GM23338 (cell line): Measurements from ENCODE around the gene OR11L1. TPM values are rescaled to one million over a fixed set of nuclear protein-coding genes. Genes with fewer than 3 reads are reported as not detected.

Source experiments
- ATAC-seq: fragments of 200-7000 bp; cut with Tn5 transposase; 3 replicates; pipeline ENCODE4 v1.9.1; 2020
- DNase-seq: peaks from one replicate; pipeline ENCODE4 v3.0.0-alpha.2; 2015; ENCODE audit warnings: low spot score
- H2AFZ ChIP-seq: fragments of 200-600 bp; sonication (generic); 2 replicates; pipeline ENCODE4 v1.8.0; 2016; ENCODE audit warnings: antibody characterized with exemption, mild to moderate bottlenecking, moderate library complexity
- H3F3A ChIP-seq: fragments of 200-600 bp; sonication (generic); replicated peaks from 2 replicates; pipeline ENCODE4 v1.8.0; 2017; ENCODE audit warnings: antibody characterized with exemption, mixed run types, low read depth
- H3K27ac ChIP-seq: fragments of 200-600 bp; sonication (generic); 2 replicates; pipeline ENCODE4 v1.6.1; 2016; ENCODE audit warnings: low read depth
- H3K27me3 ChIP-seq: fragments of 200-600 bp; sonication (generic); 2 replicates; pipeline ENCODE4 v1.8.0; 2016; ENCODE audit warnings: mild to moderate bottlenecking, mixed run types, moderate library complexity; ENCODE audit not compliant: insufficient read depth
- H3K36me3 ChIP-seq: fragments of 200-600 bp; sonication (generic); 2 replicates; pipeline ENCODE4 v1.8.0; 2016; ENCODE audit warnings: mild to moderate bottlenecking; ENCODE audit not compliant: insufficient read depth
- H3K4me1 ChIP-seq: fragments of 200-600 bp; sonication (generic); 2 replicates; pipeline ENCODE4 v1.8.0; 2016; ENCODE audit warnings: mild to moderate bottlenecking, moderate library complexity; ENCODE audit not compliant: insufficient read depth
- H3K4me2 ChIP-seq: fragments of 200-600 bp; sonication (generic); 2 replicates; pipeline ENCODE4 v1.7.1; 2017; ENCODE audit warnings: mixed run types
- H3K4me3 ChIP-seq: fragments of 200-600 bp; sonication (generic); 2 replicates; pipeline ENCODE4 v1.6.1; 2016; ENCODE audit warnings: mixed run types
- H3K79me2 ChIP-seq: fragments of 200-600 bp; sonication (generic); replicated peaks from 2 replicates; pipeline ENCODE4 v1.8.0; 2017; ENCODE audit warnings: mild to moderate bottlenecking; ENCODE audit not compliant: insufficient read depth
- H3K9me2 ChIP-seq: fragments of 200-600 bp; sonication (generic); 2 replicates; pipeline ENCODE4 v1.8.0; 2017; ENCODE audit not compliant: insufficient read depth
- H4K20me1 ChIP-seq: fragments of 200-600 bp; sonication (generic); replicated peaks from 2 replicates; pipeline ENCODE4 v1.8.0; 2017; ENCODE audit warnings: mild to moderate bottlenecking; ENCODE audit not compliant: insufficient read depth
- H3K27ac Mint-ChIP-seq: 2 replicates; pipeline ENCODE4 v1.8.0; 2020; ENCODE audit warnings: inconsistent platforms, mild to moderate bottlenecking, moderate library complexity, mixed read lengths
- H3K27me3 Mint-ChIP-seq: 3 replicates; pipeline ENCODE4 v1.8.0; 2022; ENCODE audit warnings: low read depth, mild to moderate bottlenecking, moderate library complexity, mixed read lengths, inconsistent platforms; ENCODE audit not compliant: insufficient read depth, poor library complexity
- H3K36me3 Mint-ChIP-seq: 3 replicates; pipeline ENCODE4 v1.8.0; 2021; ENCODE audit warnings: low read depth, mild to moderate bottlenecking, inconsistent platforms, moderate library complexity, mixed read lengths
- H3K4me1 Mint-ChIP-seq: 3 replicates; pipeline ENCODE4 v1.8.0; 2020; ENCODE audit warnings: mild to moderate bottlenecking, inconsistent platforms, mixed read lengths
- H3K4me3 Mint-ChIP-seq: 3 replicates; pipeline ENCODE4 v1.8.0; 2021; ENCODE audit warnings: moderate library complexity, mild to moderate bottlenecking, inconsistent platforms, mixed read lengths
- H3K9me3 Mint-ChIP-seq: 3 replicates; pipeline ENCODE4 v1.8.0; 2020; ENCODE audit warnings: moderate library complexity, mild to moderate bottlenecking, inconsistent platforms, mixed read lengths
- CTCF ChIP-seq, 2 experiments: fragments of 200-600 bp in 1 of 2; sonication (generic) in 1 of 2; conservative IDR thresholded peaks; 2 replicates each; pipeline versions ENCODE4 v1.5.1 to v1.6.1; 2016 to 2017; ENCODE audit warnings: antibody characterized with exemption in 2 of 2, low read depth in 2 of 2, mild to moderate bottlenecking in 2 of 2, moderate library complexity in 1 of 2
- ETS1 ChIP-seq: IDR thresholded peaks from 2 replicates; pipeline ENCODE4 v1.6.1; 2016; ENCODE audit warnings: antibody characterized with exemption
- EZH2 ChIP-seq: fragments of 200-600 bp; sonication (generic); IDR thresholded peaks from one replicate; pipeline ENCODE4 v1.8.0; 2017; ENCODE audit warnings: antibody characterized with exemption, mild to moderate bottlenecking, low read depth; ENCODE audit not compliant: unreplicated experiment
- EZH2phosphoT487 ChIP-seq: fragments of 200-600 bp; sonication (generic); IDR thresholded peaks from one replicate; pipeline ENCODE4 v1.8.1; 2018; ENCODE audit warnings: antibody characterized with exemption; ENCODE audit not compliant: unreplicated experiment
- JUNB ChIP-seq: IDR thresholded peaks from one replicate; pipeline ENCODE4 v1.6.1; 2016; ENCODE audit warnings: antibody characterized with exemption; ENCODE audit not compliant: unreplicated experiment
- NANOG ChIP-seq: IDR thresholded peaks from 2 replicates; pipeline ENCODE4 v1.6.1; 2016; ENCODE audit warnings: antibody characterized with exemption, borderline replicate concordance
- POLR2AphosphoS5 ChIP-seq: IDR thresholded peaks from 2 replicates; pipeline ENCODE4 v1.6.1; 2016; ENCODE audit warnings: antibody characterized with exemption, low read depth
- STAT1 ChIP-seq: IDR thresholded peaks from one replicate; pipeline ENCODE4 v1.6.1; 2016; ENCODE audit warnings: antibody characterized with exemption; ENCODE audit not compliant: unreplicated experiment
- ZNF114 ChIP-seq: fragments of 250-450 bp; sonication (Bioruptor Pico); IDR thresholded peaks from 2 replicates; pipeline ENCODE4 v1.5.0; 2020; ENCODE audit warnings: mild to moderate bottlenecking, moderate library complexity
- ZNF331 ChIP-seq: fragments of 250-450 bp; sonication (Bioruptor Pico); IDR thresholded peaks from 2 replicates; pipeline ENCODE4 v1.5.0; 2020; ENCODE audit warnings: low read depth, mild to moderate bottlenecking, moderate library complexity
- ZNF462 ChIP-seq: fragments of 250-450 bp; sonication (Bioruptor Pico); IDR thresholded peaks from 2 replicates; pipeline ENCODE4 v1.5.0; 2020; ENCODE audit warnings: mild to moderate bottlenecking, moderate library complexity
- polyA plus RNA-seq: library from polyadenylated mRNA; unstranded; fragments of >200 nt; fragmentation: Nextera tagmentation; extraction: Ambion mirVana; gene quantifications from 2 replicates; pipeline ENCODE4 v1.2.1, GENCODE V29; 2016
- total RNA-seq: library from RNA; depleted of rRNA; stranded (reverse); fragments of >200 nt; shearing (Covaris generic); gene quantifications from 2 replicates; pipeline ENCODE4 v1.2.3, GENCODE V29; 2014

OR11L1 gene
- total and polyA plus RNA-seq, 2 experiments from 2014 or later = not detected

GRCh38 chr1:247849616-247850015, 7.9 kb upstream of the OR11L1 start:
- H3K9me3 Mint-ChIP-seq = peaks cover 58% of the 10 kb centered on the region
- no peak overlapping the region for H2AFZ ChIP-seq
- TF ChIP-seq CTCF (conservative IDR thresholded peaks at IDR 0.05; ENCODE audit: low read depth in 2 of 2) (no peak), NANOG (no peak), ETS1 (no peak), STAT1 (no peak), ZNF331 (no peak), POLR2AphosphoS5 (no peak), JUNB (no peak), ZNF462 (no peak), ZNF114 (no peak), EZH2 (no peak), EZH2phosphoT487 (no peak)
- H3K9me2 ChIP-seq = no peaks in the 10 kb centered on the region
- H3K4me3 Mint-ChIP-seq = no peak overlapping the region
- no peak for DNase-seq
- no peaks in the 10 kb centered on the region for H3K27me3 Mint-ChIP-seq
- H3K36me3 Mint-ChIP-seq = peaks cover 5% of the 10 kb centered on the region; the same call in 1 of the 3 replicates
- no peaks in the 10 kb centered on the region for H3F3A ChIP-seq
- peaks cover 12% of the 10 kb centered on the region for H3K4me1 ChIP-seq
- H3K36me3 ChIP-seq = no peaks in the 10 kb centered on the region
- peaks cover 2% of the 10 kb centered on the region; the same call in 1 of the 3 replicates for H3K4me1 Mint-ChIP-seq
- H3K27ac Mint-ChIP-seq = no peak overlapping the region
- no peak for ATAC-seq
- no peak overlapping the region for H3K4me3 ChIP-seq
- H3K4me2 ChIP-seq = no peak overlapping the region
- H4K20me1 ChIP-seq = no peaks in the 10 kb centered on the region
- H3K27me3 ChIP-seq = no peaks in the 10 kb centered on the region
- H3K27ac ChIP-seq = no peak overlapping the region
- no peaks in the 10 kb centered on the region for H3K79me2 ChIP-seq
